HFFc6 (cell line): ENCODE results near the gene RSAD2. TPM values are rescaled to one million over a fixed set of nuclear protein-coding genes. Genes with fewer than 3 reads are reported as not detected.

Experiments
- DNase-seq: peaks from one replicate; pipeline ENCODE4 v3.0.0-alpha.2; 2018
- H3K27ac Mint-ChIP-seq: 2 replicates; pipeline ENCODE4 v1.8.0; 2020; ENCODE audit warnings: mild to moderate bottlenecking, mixed read lengths
- H3K27me3 Mint-ChIP-seq: 2 replicates; pipeline ENCODE4 v1.8.0; 2021; ENCODE audit warnings: mild to moderate bottlenecking, moderate library complexity, mixed read lengths; ENCODE audit not compliant: insufficient read depth
- H3K36me3 Mint-ChIP-seq: 2 replicates; pipeline ENCODE4 v1.8.0; 2021; ENCODE audit warnings: low read depth, mixed read lengths
- H3K4me1 Mint-ChIP-seq: 2 replicates; pipeline ENCODE4 v1.8.0; 2020; ENCODE audit warnings: low read depth, mixed read lengths
- H3K4me3 Mint-ChIP-seq: 2 replicates; pipeline ENCODE4 v1.8.0; 2020; ENCODE audit warnings: mild to moderate bottlenecking, moderate library complexity, mixed read lengths
- H3K9me3 Mint-ChIP-seq: 2 replicates; pipeline ENCODE4 v1.8.0; 2020; ENCODE audit warnings: mild to moderate bottlenecking, mixed read lengths
- CTCF ChIP-seq: fragments of 200-600 bp; sonication (generic); IDR thresholded peaks from 2 replicates; pipeline ENCODE4 v1.5.0; 2021; ENCODE audit warnings: antibody characterized with exemption, mild to moderate bottlenecking
- total RNA-seq, 6 experiments: library from RNA; stranded (reverse); fragmentation: NEBNext Ultra II Directional; extraction: Animal tissue kit (Norgen Biotek cat#: 25700); gene quantifications; 2 replicates in 1 of 6; 3 replicates in 5 of 6; pipeline ENCODE4 v1.2.3, GENCODE V29; 2021

The RSAD2 gene
- total RNA-seq, 6 experiments from 2014 or later, result not detected

DNA sequence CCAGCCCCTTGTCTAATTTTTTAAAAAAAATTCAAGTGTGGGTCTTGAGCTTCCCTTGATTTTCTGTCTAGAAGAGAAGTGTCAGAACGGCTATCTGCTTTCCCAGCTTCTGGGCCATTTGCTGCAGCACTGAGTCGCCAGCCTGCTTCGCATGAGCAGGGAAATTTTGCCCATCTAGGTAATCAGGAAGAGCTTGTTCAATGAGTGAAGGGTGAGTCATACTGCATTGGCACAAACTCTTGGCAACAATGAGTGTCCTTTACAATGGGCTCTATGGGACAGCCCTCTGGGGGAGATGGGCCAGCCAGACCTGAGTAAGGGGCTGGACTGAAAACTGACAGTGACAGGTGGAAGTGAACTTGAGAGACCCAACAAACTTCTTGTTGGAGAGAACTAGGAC is 37.3 kb downstream of the RSAD2 start:
- H3K36me3 Mint-ChIP-seq, result peaks cover 5% of the 10 kb centered on the region; the same call in 1 of the 2 replicates
- DNase-seq, result no peak
- H3K9me3 Mint-ChIP-seq, result peaks cover 55% of the 10 kb centered on the region
- TF ChIP-seq CTCF, result no peak
- no peak overlapping the region for H3K4me3 Mint-ChIP-seq
- no peak overlapping the region for H3K27ac Mint-ChIP-seq
- no peaks in the 10 kb centered on the region for H3K4me1 Mint-ChIP-seq
- H3K27me3 Mint-ChIP-seq, result peaks cover 3% of the 10 kb centered on the region

DNA sequence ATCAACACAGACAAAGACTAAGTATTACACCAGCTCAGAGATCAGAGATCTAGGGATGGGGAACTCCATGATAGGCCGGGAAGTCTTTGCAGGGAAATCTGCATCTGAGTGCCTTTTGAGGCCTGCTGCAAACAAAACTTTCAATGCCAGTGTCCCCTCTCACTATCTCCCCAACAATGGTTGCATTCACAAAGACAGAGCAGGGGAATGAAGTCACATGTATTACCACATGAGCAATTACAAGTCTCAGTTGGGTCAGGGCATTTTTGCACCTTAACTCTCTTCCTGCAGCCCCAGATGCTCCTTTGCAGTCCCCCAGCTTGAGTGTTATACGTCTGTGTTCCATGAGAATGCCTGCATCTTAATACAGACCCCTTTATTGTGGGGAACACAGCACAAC is 37.8 kb downstream of the RSAD2 start:
- Mint-ChIP-seq H3K27ac (no peak overlapping the region), H3K27me3 (peaks cover 3% of the 10 kb centered on the region), H3K36me3 (peaks cover 5% of the 10 kb centered on the region; the same call in 1 of the 2 replicates), H3K4me3 (no peak overlapping the region), H3K4me1 (no peaks in the 10 kb centered on the region), H3K9me3 (peaks cover 55% of the 10 kb centered on the region)
- TF ChIP-seq CTCF, result no peak
- no peak for DNase-seq

DNA sequence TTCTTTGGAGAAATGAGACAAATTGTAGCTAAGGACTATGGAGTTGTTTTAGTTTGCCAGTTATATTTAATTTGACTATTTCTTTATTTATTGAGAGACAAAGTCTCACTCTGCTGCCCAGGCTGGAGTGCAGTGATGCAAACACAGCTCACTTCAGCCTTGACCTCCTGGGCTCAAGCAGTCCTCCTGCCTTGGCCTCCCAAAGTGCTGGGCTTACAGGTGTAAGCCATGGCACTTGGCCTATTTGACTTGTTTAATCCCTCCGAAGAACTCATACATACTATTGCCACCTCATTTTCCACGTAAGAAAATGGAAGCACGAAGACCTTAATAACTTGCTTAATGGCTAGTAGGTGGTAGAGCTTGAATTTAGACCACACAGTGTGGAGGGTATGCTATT is 38.6 kb downstream of the RSAD2 start:
- DNase-seq, result no peak
- Mint-ChIP-seq H3K9me3 (peaks cover 50% of the 10 kb centered on the region), H3K4me3 (no peak overlapping the region), H3K36me3 (peaks cover 5% of the 10 kb centered on the region; the same call in 1 of the 2 replicates), H3K4me1 (no peaks in the 10 kb centered on the region), H3K27ac (no peak overlapping the region), H3K27me3 (peaks cover 3% of the 10 kb centered on the region)
- TF ChIP-seq CTCF, result no peak

GRCh38 chr2:6916736-6917070 is 39.1 kb downstream of the RSAD2 start:
- DNase-seq, result no peak
- Mint-ChIP-seq H3K36me3 (peaks cover 5% of the 10 kb centered on the region; the same call in 1 of the 2 replicates), H3K27me3 (peaks cover 5% of the 10 kb centered on the region), H3K9me3 (peaks cover 51% of the 10 kb centered on the region), H3K27ac (no peak overlapping the region), H3K4me3 (no peak overlapping the region), H3K4me1 (no peaks in the 10 kb centered on the region)
- TF ChIP-seq CTCF, result no peak

GRCh38 chr2:6917071-6917760 is 39.6 kb downstream of the RSAD2 start, which contains the start of gene RNF144A:
TSS of gene RNF144A (plus strand) at chr2:6917412. CDS start at chr2:6996927, 79,515 bp downstream.
- H3K4me3 Mint-ChIP-seq, result no peak within 1 kb of the TSS
- no peaks in the 10 kb centered on the region for H3K4me1 Mint-ChIP-seq
- no peak for DNase-seq
- peaks cover 51% of the 10 kb centered on the region for H3K9me3 Mint-ChIP-seq
- no peak; the same call in 1 of the 2 replicates for TF ChIP-seq CTCF
- no peak within 1 kb of the TSS for H3K27ac Mint-ChIP-seq
- peaks cover 5% of the 10 kb centered on the region; the same call in 1 of the 2 replicates for H3K36me3 Mint-ChIP-seq
- H3K27me3 Mint-ChIP-seq, result peaks cover 5% of the 10 kb centered on the region
